Measurements from ENCODE around the gene TPO.

DNA sequence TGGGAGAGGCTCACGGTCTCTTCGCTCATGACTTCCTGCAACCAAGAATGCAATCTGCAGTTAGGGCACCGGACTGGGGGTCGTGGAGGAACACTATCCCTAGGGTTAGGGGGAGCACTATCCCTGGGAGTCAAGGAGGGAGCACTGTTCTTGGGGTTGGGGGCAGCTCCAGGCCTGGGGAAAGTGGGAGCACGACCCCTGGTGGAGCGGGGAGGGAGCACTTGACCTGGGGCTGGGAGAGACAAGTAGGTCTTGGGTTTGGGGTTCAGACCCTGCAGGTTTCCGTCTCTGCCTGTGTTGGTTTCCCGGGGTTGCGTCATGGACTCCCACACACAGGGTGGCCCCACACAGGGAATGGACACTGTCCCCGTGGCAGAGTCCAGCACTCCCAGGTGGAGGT lies 133.6 kb downstream of the TPO start:
- TF ChIP-seq, protein P1, sequence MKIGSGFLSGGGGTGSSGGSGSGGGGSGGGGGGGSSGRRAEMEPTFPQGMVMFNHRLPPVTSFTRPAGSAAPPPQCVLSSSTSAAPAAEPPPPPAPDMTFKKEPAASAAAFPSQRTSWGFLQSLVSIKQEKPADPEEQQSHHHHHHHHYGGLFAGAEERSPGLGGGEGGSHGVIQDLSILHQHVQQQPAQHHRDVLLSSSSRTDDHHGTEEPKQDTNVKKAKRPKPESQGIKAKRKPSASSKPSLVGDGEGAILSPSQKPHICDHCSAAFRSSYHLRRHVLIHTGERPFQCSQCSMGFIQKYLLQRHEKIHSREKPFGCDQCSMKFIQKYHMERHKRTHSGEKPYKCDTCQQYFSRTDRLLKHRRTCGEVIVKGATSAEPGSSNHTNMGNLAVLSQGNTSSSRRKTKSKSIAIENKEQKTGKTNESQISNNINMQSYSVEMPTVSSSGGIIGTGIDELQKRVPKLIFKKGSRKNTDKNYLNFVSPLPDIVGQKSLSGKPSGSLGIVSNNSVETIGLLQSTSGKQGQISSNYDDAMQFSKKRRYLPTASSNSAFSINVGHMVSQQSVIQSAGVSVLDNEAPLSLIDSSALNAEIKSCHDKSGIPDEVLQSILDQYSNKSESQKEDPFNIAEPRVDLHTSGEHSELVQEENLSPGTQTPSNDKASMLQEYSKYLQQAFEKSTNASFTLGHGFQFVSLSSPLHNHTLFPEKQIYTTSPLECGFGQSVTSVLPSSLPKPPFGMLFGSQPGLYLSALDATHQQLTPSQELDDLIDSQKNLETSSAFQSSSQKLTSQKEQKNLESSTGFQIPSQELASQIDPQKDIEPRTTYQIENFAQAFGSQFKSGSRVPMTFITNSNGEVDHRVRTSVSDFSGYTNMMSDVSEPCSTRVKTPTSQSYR (CRISPR knock-in tag; IDR thresholded peaks at IDR 0.05), result no peak
- TF ChIP-seq ZNF121 (CRISPR knock-in tag; IDR thresholded peaks at IDR 0.05), result no peak
- TF ChIP-seq RELA (CRISPR knock-in tag; IDR thresholded peaks at IDR 0.05; ENCODE audit: borderline replicate concordance), result no peak
- TF ChIP-seq, protein P2, sequence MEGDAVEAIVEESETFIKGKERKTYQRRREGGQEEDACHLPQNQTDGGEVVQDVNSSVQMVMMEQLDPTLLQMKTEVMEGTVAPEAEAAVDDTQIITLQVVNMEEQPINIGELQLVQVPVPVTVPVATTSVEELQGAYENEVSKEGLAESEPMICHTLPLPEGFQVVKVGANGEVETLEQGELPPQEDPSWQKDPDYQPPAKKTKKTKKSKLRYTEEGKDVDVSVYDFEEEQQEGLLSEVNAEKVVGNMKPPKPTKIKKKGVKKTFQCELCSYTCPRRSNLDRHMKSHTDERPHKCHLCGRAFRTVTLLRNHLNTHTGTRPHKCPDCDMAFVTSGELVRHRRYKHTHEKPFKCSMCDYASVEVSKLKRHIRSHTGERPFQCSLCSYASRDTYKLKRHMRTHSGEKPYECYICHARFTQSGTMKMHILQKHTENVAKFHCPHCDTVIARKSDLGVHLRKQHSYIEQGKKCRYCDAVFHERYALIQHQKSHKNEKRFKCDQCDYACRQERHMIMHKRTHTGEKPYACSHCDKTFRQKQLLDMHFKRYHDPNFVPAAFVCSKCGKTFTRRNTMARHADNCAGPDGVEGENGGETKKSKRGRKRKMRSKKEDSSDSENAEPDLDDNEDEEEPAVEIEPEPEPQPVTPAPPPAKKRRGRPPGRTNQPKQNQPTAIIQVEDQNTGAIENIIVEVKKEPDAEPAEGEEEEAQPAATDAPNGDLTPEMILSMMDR (IDR thresholded peaks at IDR 0.05), result no peak
- TF ChIP-seq NR1H2 (CRISPR knock-in tag; IDR thresholded peaks at IDR 0.05), result no peak
- TF ChIP-seq, protein P3, sequence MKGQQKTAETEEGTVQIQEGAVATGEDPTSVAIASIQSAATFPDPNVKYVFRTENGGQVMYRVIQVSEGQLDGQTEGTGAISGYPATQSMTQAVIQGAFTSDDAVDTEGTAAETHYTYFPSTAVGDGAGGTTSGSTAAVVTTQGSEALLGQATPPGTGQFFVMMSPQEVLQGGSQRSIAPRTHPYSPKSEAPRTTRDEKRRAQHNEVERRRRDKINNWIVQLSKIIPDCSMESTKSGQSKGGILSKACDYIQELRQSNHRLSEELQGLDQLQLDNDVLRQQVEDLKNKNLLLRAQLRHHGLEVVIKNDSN (CRISPR knock-in tag; IDR thresholded peaks at IDR 0.05), result no peak
- no peak for TF ChIP-seq CREB1 (CRISPR knock-in tag; IDR thresholded peaks at IDR 0.05)
- TF ChIP-seq, protein P4, sequence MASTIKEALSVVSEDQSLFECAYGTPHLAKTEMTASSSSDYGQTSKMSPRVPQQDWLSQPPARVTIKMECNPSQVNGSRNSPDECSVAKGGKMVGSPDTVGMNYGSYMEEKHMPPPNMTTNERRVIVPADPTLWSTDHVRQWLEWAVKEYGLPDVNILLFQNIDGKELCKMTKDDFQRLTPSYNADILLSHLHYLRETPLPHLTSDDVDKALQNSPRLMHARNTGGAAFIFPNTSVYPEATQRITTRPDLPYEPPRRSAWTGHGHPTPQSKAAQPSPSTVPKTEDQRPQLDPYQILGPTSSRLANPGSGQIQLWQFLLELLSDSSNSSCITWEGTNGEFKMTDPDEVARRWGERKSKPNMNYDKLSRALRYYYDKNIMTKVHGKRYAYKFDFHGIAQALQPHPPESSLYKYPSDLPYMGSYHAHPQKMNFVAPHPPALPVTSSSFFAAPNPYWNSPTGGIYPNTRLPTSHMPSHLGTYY (CRISPR knock-in tag; IDR thresholded peaks at IDR 0.05), result no peak
- TF ChIP-seq PRRX2 (CRISPR knock-in tag; IDR thresholded peaks at IDR 0.05), result no peak
- TF ChIP-seq, protein P5, sequence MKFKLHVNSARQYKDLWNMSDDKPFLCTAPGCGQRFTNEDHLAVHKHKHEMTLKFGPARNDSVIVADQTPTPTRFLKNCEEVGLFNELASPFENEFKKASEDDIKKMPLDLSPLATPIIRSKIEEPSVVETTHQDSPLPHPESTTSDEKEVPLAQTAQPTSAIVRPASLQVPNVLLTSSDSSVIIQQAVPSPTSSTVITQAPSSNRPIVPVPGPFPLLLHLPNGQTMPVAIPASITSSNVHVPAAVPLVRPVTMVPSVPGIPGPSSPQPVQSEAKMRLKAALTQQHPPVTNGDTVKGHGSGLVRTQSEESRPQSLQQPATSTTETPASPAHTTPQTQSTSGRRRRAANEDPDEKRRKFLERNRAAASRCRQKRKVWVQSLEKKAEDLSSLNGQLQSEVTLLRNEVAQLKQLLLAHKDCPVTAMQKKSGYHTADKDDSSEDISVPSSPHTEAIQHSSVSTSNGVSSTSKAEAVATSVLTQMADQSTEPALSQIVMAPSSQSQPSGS (CRISPR knock-in tag; IDR thresholded peaks at IDR 0.05; ENCODE audit: borderline replicate concordance, low read depth), result no peak
- no peak for TF ChIP-seq MYBL2 (CRISPR knock-in tag; IDR thresholded peaks at IDR 0.05)
- TF ChIP-seq, protein P6, sequence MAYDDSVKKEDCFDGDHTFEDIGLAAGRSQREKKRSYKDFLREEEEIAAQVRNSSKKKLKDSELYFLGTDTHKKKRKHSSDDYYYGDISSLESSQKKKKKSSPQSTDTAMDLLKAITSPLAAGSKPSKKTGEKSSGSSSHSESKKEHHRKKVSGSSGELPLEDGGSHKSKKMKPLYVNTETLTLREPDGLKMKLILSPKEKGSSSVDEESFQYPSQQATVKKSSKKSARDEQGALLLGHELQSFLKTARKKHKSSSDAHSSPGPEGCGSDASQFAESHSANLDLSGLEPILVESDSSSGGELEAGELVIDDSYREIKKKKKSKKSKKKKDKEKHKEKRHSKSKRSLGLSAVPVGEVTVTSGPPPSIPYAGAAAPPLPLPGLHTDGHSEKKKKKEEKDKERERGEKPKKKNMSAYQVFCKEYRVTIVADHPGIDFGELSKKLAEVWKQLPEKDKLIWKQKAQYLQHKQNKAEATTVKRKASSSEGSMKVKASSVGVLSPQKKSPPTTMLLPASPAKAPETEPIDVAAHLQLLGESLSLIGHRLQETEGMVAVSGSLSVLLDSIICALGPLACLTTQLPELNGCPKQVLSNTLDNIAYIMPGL (CRISPR knock-in tag; IDR thresholded peaks at IDR 0.05), result no peak
- TF ChIP-seq, protein P7, sequence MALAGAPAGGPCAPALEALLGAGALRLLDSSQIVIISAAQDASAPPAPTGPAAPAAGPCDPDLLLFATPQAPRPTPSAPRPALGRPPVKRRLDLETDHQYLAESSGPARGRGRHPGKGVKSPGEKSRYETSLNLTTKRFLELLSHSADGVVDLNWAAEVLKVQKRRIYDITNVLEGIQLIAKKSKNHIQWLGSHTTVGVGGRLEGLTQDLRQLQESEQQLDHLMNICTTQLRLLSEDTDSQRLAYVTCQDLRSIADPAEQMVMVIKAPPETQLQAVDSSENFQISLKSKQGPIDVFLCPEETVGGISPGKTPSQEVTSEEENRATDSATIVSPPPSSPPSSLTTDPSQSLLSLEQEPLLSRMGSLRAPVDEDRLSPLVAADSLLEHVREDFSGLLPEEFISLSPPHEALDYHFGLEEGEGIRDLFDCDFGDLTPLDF (CRISPR knock-in tag; IDR thresholded peaks at IDR 0.05), result no peak
- TF ChIP-seq, protein P8, sequence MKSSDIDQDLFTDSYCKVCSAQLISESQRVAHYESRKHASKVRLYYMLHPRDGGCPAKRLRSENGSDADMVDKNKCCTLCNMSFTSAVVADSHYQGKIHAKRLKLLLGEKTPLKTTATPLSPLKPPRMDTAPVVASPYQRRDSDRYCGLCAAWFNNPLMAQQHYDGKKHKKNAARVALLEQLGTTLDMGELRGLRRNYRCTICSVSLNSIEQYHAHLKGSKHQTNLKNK (CRISPR knock-in tag; IDR thresholded peaks at IDR 0.05), result no peak
